Breast epithelium (tissue), 3 donors: ENCODE measurements around the gene LRRC8C.

Experiments used
- CTCF ChIP-seq, 3 donors: fragments of 450-650 bp; IDR thresholded peaks; one replicate each; pipeline ENCODE4 v1.5.1; 2016 to 2017; ENCODE audit warnings: antibody characterized with exemption in 3 of 3, mild to moderate bottlenecking in 3 of 3, moderate library complexity in 3 of 3
- POLR2AphosphoS5 ChIP-seq, 3 donors: sonication (generic); formaldehyde crosslinking; IDR thresholded peaks; one replicate each; pipeline ENCODE4 v1.6.1; 2017; ENCODE audit warnings: antibody characterized with exemption in 3 of 3

- TF ChIP-seq CTCF (IDR thresholded peaks at IDR 0.05) = no peak
- TF ChIP-seq POLR2AphosphoS5 (IDR thresholded peaks at IDR 0.05) = no peak
Measured at GRCh38 chr1:89695847-89696246, 62.9 kb downstream of the LRRC8C start.
